ENCODE results near the gene VPS13D. TPM values are rescaled to one million over a fixed set of nuclear protein-coding genes. Genes with fewer than 3 reads are reported as not detected.

The VPS13D gene
- total and polyA plus RNA-seq, 2 donors from 2014 or later = 19.4 to 75.8 TPM

DNA sequence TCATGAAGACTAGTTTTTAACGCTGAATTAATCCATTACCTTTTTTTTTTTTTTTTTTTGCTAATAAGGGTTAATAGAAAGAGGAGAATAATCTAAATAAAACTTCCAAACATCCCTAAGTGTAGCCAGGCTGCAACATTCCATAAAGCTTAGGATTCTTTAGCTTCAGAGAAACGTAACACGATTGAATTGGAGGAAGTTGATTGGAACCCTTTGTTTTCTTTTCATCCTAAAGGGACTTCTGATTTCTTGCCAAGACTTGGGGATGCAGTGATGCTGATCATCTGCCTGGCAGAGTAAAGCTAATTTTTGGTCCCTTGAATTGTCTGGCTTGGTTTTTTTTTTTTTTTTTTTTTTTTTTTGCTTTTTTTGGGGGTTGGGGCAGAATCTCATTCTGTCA lies 142.9 kb downstream of the VPS13D start:
- no peak overlapping the region for H3K27ac ChIP-seq (ENCODE audit: low read depth in 2 of 2, low read length in 2 of 2)
- no peak for FAIRE-seq
- H3K27me3 ChIP-seq (ENCODE audit: control insufficient read depth, insufficient read depth, low read length) = no peaks in the 10 kb centered on the region
- H3K9ac ChIP-seq (ENCODE audit: low read length in 3 of 3) = no peak overlapping the region
- intact Hi-C loops (cut with DNase I) = no loop called here
- peaks cover 0 to 24% (median 3%) of the 10 kb centered on the region in 3 donors for H3K4me1 ChIP-seq (ENCODE audit: control insufficient read depth in 2 of 3, insufficient read depth in 2 of 3, low read depth in 1 of 3, low read length in 3 of 3)
- H3K36me3 ChIP-seq (ENCODE audit: control insufficient read depth in 2 of 3, insufficient read depth in 3 of 3, low read length in 3 of 3) = peaks cover 0 to 11% (median 10%) of the 10 kb centered on the region in 3 donors
- peak in 1 of 5 donors; percentile 42 for DNase-seq
- TF ChIP-seq, protein P1, sequence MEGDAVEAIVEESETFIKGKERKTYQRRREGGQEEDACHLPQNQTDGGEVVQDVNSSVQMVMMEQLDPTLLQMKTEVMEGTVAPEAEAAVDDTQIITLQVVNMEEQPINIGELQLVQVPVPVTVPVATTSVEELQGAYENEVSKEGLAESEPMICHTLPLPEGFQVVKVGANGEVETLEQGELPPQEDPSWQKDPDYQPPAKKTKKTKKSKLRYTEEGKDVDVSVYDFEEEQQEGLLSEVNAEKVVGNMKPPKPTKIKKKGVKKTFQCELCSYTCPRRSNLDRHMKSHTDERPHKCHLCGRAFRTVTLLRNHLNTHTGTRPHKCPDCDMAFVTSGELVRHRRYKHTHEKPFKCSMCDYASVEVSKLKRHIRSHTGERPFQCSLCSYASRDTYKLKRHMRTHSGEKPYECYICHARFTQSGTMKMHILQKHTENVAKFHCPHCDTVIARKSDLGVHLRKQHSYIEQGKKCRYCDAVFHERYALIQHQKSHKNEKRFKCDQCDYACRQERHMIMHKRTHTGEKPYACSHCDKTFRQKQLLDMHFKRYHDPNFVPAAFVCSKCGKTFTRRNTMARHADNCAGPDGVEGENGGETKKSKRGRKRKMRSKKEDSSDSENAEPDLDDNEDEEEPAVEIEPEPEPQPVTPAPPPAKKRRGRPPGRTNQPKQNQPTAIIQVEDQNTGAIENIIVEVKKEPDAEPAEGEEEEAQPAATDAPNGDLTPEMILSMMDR (IDR thresholded peaks at IDR 0.05; ENCODE audit: borderline replicate concordance, extremely low read depth, insufficient read depth) = no peak
- H3K4me3 ChIP-seq (ENCODE audit: low read length in 3 of 3) = no peak overlapping the region
- no peaks in the 10 kb centered on the region for H3K9me3 ChIP-seq (ENCODE audit: control insufficient read depth in 2 of 3, insufficient read depth in 1 of 3, low read length in 3 of 3)

- Histone ChIP-seq H3K4me1 (ENCODE audit: control insufficient read depth in 2 of 3, insufficient read depth in 2 of 3, low read depth in 1 of 3, low read length in 3 of 3) (peaks cover 0 to 4% (median 3%) of the 10 kb centered on the region in 3 donors), H3K4me3 (ENCODE audit: low read length in 3 of 3) (no peak overlapping the region), H3K27ac (ENCODE audit: low read depth in 2 of 2, low read length in 2 of 2) (no peak overlapping the region), H3K27me3 (ENCODE audit: control insufficient read depth, insufficient read depth, low read length) (no peaks in the 10 kb centered on the region), H3K9me3 (ENCODE audit: control insufficient read depth in 2 of 3, insufficient read depth in 1 of 3, low read length in 3 of 3) (no peaks in the 10 kb centered on the region), H3K9ac (ENCODE audit: low read length in 3 of 3) (no peak overlapping the region), H3K36me3 (ENCODE audit: control insufficient read depth in 2 of 3, insufficient read depth in 3 of 3, low read length in 3 of 3) (peaks cover 0 to 7% (median 7%) of the 10 kb centered on the region in 3 donors)
- intact Hi-C loops (cut with DNase I) = no loop called here
- no peak for FAIRE-seq
- TF ChIP-seq, protein P1 (IDR thresholded peaks at IDR 0.05; ENCODE audit: borderline replicate concordance, extremely low read depth, insufficient read depth) = no peak
- DNase-seq = no peak
These were observed 145.5 kb downstream of the VPS13D start for GRCh38 chr1:12375133-12375829.

GRCh38 chr1:12376236-12377045 lies 146.6 kb downstream of the VPS13D start:
- no peak for FAIRE-seq
- no peaks in the 10 kb centered on the region for H3K27me3 ChIP-seq (ENCODE audit: control insufficient read depth, insufficient read depth, low read length)
- no peaks in the 10 kb centered on the region for H3K9me3 ChIP-seq (ENCODE audit: control insufficient read depth in 2 of 3, insufficient read depth in 1 of 3, low read length in 3 of 3)
- no peak overlapping the region for H3K4me3 ChIP-seq (ENCODE audit: low read length in 3 of 3)
- TF ChIP-seq, protein P1 (IDR thresholded peaks at IDR 0.05; ENCODE audit: borderline replicate concordance, extremely low read depth, insufficient read depth) = no peak
- peaks cover 0 to 5% (median 0%) of the 10 kb centered on the region in 3 donors for H3K4me1 ChIP-seq (ENCODE audit: control insufficient read depth in 2 of 3, insufficient read depth in 2 of 3, low read depth in 1 of 3, low read length in 3 of 3)
- intact Hi-C loops (cut with DNase I) = no loop called here
- DNase-seq = peak in 1 of 5 donors; percentile 46
- H3K36me3 ChIP-seq (ENCODE audit: control insufficient read depth in 2 of 3, insufficient read depth in 3 of 3, low read length in 3 of 3) = peaks cover 0 to 7% (median 7%) of the 10 kb centered on the region in 3 donors
- H3K27ac ChIP-seq (ENCODE audit: low read depth in 2 of 2, low read length in 2 of 2) = no peak overlapping the region
- H3K9ac ChIP-seq (ENCODE audit: low read length in 3 of 3) = no peak overlapping the region

Measured in kidney (tissue), 14 donors.